K562 (cell line): ENCODE measurements around the gene USHBP1.

Experiments used
- BRD9 ChIP-seq: fragments of 450-650 bp; IDR thresholded peaks from 2 replicates; pipeline ENCODE4 v1.6.1; 2018; ENCODE audit warnings: low read depth; ENCODE audit not compliant: partially characterized antibody
- CCNT2 ChIP-seq: IDR thresholded peaks from 2 replicates; pipeline ENCODE4 v1.6.1; 2011; ENCODE audit warnings: borderline replicate concordance, low read depth, mild to moderate bottlenecking, moderate library complexity, mixed read lengths, low read length; ENCODE audit not compliant: insufficient read length; ENCODE audit errors: extremely low read depth
- GATA2 ChIP-seq: sonication (generic); formaldehyde crosslinking; IDR thresholded peaks from 2 replicates; pipeline ENCODE4 v1.4.0; 2020; ENCODE audit warnings: mild to moderate bottlenecking, missing genetic modification reagents
- TAF1 ChIP-seq: IDR thresholded peaks from 2 replicates; pipeline ENCODE4 v1.6.1; 2011; ENCODE audit warnings: mild to moderate bottlenecking, low read length, moderate library complexity; ENCODE audit not compliant: insufficient read depth, control insufficient read depth, severe bottlenecking; ENCODE audit errors: extremely low read depth
- ZBTB9 ChIP-seq: fragments of 450-650 bp; formaldehyde crosslinking; IDR thresholded peaks from 2 replicates; pipeline ENCODE4 v1.4.0; 2020; ENCODE audit warnings: mild to moderate bottlenecking, moderate library complexity
- ZC3H11A ChIP-seq: IDR thresholded peaks from 2 replicates; pipeline ENCODE4 v1.6.1; 2012; ENCODE audit warnings: low read depth, low read length, improper control_type of control experiment
- ZNF445 ChIP-seq: fragments of 250-450 bp; sonication (Bioruptor Pico); IDR thresholded peaks from 2 replicates; pipeline ENCODE4 v1.4.0; 2020; ENCODE audit warnings: low read depth, mild to moderate bottlenecking, moderate library complexity
- ZNF512 ChIP-seq: IDR thresholded peaks from 2 replicates; pipeline ENCODE4 v1.6.1; 2016; ENCODE audit warnings: missing genetic modification characterization, missing compliant biosample characterization
- TF ChIP-seq, protein P1 (sequence below), 3 experiments: IDR thresholded peaks in 2 of 3; conservative IDR thresholded peaks in 1 of 3; 2 replicates each; pipeline ENCODE4 v1.5.1; 2011 to 2012; ENCODE audit warnings: low read length in 3 of 3, mild to moderate bottlenecking in 3 of 3, control low read depth in 2 of 3, improper control_type of control experiment in 1 of 3, inconsistent platforms in 1 of 3, low read depth in 1 of 3, mixed read lengths in 1 of 3, moderate library complexity in 1 of 3; ENCODE audit not compliant: insufficient read depth in 2 of 3
- TF ChIP-seq, protein P2 (sequence below): fragments of 450-650 bp; IDR thresholded peaks from 2 replicates; pipeline ENCODE4 v1.6.1; 2016; ENCODE audit warnings: mild to moderate bottlenecking, moderate library complexity
- TF ChIP-seq, protein P3 (sequence below): sonication (generic); formaldehyde crosslinking; IDR thresholded peaks from 2 replicates; pipeline ENCODE4 v1.8.1; 2023; ENCODE audit warnings: mild to moderate bottlenecking, missing genetic modification reagents

DNA sequence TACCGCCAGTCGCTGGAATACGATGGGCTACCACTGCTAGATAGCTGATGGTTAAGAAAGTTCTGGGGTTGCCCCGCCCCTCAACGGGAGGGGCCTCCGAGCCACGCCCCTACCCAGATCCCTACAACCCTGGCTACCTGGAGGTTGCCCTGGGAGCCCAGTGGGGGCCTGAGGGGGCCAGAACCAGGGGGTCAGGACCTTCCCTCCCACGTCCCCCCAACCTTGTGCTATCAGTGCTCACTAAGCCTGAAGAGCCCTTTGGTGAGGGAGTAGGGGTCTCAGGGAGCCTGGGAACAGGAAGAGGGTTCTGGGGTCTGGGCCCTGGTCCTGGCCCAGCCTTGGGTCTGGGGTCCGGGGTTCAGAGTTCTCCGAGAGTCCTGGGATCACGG lies 29.6 kb downstream of the USHBP1 start:
- no peak for TF ChIP-seq ZNF512 (tag)
- TF ChIP-seq TAF1: no peak
- no peak for TF ChIP-seq GATA2 (CRISPR knock-in tag)
- TF ChIP-seq, protein P1, sequence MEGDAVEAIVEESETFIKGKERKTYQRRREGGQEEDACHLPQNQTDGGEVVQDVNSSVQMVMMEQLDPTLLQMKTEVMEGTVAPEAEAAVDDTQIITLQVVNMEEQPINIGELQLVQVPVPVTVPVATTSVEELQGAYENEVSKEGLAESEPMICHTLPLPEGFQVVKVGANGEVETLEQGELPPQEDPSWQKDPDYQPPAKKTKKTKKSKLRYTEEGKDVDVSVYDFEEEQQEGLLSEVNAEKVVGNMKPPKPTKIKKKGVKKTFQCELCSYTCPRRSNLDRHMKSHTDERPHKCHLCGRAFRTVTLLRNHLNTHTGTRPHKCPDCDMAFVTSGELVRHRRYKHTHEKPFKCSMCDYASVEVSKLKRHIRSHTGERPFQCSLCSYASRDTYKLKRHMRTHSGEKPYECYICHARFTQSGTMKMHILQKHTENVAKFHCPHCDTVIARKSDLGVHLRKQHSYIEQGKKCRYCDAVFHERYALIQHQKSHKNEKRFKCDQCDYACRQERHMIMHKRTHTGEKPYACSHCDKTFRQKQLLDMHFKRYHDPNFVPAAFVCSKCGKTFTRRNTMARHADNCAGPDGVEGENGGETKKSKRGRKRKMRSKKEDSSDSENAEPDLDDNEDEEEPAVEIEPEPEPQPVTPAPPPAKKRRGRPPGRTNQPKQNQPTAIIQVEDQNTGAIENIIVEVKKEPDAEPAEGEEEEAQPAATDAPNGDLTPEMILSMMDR (IDR thresholded peaks at IDR 0.05 in 2 of 3, conservative IDR thresholded peaks at IDR 0.05 in 1 of 3; ENCODE audit: insufficient read depth in 2 of 3, low read depth in 1 of 3, low read length in 3 of 3): no peak
- TF ChIP-seq, protein P2, sequence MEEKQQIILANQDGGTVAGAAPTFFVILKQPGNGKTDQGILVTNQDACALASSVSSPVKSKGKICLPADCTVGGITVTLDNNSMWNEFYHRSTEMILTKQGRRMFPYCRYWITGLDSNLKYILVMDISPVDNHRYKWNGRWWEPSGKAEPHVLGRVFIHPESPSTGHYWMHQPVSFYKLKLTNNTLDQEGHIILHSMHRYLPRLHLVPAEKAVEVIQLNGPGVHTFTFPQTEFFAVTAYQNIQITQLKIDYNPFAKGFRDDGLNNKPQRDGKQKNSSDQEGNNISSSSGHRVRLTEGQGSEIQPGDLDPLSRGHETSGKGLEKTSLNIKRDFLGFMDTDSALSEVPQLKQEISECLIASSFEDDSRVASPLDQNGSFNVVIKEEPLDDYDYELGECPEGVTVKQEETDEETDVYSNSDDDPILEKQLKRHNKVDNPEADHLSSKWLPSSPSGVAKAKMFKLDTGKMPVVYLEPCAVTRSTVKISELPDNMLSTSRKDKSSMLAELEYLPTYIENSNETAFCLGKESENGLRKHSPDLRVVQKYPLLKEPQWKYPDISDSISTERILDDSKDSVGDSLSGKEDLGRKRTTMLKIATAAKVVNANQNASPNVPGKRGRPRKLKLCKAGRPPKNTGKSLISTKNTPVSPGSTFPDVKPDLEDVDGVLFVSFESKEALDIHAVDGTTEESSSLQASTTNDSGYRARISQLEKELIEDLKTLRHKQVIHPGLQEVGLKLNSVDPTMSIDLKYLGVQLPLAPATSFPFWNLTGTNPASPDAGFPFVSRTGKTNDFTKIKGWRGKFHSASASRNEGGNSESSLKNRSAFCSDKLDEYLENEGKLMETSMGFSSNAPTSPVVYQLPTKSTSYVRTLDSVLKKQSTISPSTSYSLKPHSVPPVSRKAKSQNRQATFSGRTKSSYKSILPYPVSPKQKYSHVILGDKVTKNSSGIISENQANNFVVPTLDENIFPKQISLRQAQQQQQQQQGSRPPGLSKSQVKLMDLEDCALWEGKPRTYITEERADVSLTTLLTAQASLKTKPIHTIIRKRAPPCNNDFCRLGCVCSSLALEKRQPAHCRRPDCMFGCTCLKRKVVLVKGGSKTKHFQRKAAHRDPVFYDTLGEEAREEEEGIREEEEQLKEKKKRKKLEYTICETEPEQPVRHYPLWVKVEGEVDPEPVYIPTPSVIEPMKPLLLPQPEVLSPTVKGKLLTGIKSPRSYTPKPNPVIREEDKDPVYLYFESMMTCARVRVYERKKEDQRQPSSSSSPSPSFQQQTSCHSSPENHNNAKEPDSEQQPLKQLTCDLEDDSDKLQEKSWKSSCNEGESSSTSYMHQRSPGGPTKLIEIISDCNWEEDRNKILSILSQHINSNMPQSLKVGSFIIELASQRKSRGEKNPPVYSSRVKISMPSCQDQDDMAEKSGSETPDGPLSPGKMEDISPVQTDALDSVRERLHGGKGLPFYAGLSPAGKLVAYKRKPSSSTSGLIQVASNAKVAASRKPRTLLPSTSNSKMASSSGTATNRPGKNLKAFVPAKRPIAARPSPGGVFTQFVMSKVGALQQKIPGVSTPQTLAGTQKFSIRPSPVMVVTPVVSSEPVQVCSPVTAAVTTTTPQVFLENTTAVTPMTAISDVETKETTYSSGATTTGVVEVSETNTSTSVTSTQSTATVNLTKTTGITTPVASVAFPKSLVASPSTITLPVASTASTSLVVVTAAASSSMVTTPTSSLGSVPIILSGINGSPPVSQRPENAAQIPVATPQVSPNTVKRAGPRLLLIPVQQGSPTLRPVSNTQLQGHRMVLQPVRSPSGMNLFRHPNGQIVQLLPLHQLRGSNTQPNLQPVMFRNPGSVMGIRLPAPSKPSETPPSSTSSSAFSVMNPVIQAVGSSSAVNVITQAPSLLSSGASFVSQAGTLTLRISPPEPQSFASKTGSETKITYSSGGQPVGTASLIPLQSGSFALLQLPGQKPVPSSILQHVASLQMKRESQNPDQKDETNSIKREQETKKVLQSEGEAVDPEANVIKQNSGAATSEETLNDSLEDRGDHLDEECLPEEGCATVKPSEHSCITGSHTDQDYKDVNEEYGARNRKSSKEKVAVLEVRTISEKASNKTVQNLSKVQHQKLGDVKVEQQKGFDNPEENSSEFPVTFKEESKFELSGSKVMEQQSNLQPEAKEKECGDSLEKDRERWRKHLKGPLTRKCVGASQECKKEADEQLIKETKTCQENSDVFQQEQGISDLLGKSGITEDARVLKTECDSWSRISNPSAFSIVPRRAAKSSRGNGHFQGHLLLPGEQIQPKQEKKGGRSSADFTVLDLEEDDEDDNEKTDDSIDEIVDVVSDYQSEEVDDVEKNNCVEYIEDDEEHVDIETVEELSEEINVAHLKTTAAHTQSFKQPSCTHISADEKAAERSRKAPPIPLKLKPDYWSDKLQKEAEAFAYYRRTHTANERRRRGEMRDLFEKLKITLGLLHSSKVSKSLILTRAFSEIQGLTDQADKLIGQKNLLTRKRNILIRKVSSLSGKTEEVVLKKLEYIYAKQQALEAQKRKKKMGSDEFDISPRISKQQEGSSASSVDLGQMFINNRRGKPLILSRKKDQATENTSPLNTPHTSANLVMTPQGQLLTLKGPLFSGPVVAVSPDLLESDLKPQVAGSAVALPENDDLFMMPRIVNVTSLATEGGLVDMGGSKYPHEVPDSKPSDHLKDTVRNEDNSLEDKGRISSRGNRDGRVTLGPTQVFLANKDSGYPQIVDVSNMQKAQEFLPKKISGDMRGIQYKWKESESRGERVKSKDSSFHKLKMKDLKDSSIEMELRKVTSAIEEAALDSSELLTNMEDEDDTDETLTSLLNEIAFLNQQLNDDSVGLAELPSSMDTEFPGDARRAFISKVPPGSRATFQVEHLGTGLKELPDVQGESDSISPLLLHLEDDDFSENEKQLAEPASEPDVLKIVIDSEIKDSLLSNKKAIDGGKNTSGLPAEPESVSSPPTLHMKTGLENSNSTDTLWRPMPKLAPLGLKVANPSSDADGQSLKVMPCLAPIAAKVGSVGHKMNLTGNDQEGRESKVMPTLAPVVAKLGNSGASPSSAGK: no peak
- TF ChIP-seq CCNT2: no peak
- TF ChIP-seq BRD9: no peak
- 0 out of 2 replicates have a peak, but pooled peaks have one; percentile 14 for TF ChIP-seq ZBTB9
- TF ChIP-seq ZC3H11A: no peak
- no peak for TF ChIP-seq ZNF445 (CRISPR knock-in tag)
- TF ChIP-seq, protein P3, sequence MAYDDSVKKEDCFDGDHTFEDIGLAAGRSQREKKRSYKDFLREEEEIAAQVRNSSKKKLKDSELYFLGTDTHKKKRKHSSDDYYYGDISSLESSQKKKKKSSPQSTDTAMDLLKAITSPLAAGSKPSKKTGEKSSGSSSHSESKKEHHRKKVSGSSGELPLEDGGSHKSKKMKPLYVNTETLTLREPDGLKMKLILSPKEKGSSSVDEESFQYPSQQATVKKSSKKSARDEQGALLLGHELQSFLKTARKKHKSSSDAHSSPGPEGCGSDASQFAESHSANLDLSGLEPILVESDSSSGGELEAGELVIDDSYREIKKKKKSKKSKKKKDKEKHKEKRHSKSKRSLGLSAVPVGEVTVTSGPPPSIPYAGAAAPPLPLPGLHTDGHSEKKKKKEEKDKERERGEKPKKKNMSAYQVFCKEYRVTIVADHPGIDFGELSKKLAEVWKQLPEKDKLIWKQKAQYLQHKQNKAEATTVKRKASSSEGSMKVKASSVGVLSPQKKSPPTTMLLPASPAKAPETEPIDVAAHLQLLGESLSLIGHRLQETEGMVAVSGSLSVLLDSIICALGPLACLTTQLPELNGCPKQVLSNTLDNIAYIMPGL (CRISPR knock-in tag): no peak
